Duodenal mucosa (tissue), 2 donors: Measurements from ENCODE around the gene DNAJA4.

Source experiments
- H3K27ac ChIP-seq: one replicate; pipeline ENCODE4 v1.7.0; 2013; ENCODE audit warnings: low read depth, low read length
- H3K27me3 ChIP-seq, 2 donors: one replicate each; pipeline ENCODE4 v1.7.0; 2013; ENCODE audit warnings: low read length in 2 of 2, control low read depth in 1 of 2; ENCODE audit not compliant: insufficient read depth in 2 of 2, control insufficient read depth in 1 of 2
- H3K36me3 ChIP-seq, 2 donors: one replicate each; pipeline ENCODE4 v1.7.0; 2013; ENCODE audit warnings: low read length in 2 of 2, control low read depth in 1 of 2; ENCODE audit not compliant: insufficient read depth in 2 of 2, control insufficient read depth in 1 of 2
- H3K4me1 ChIP-seq, 2 donors: one replicate each; pipeline ENCODE4 v1.7.0; 2013; ENCODE audit warnings: low read length in 2 of 2, control low read depth in 1 of 2; ENCODE audit not compliant: insufficient read depth in 2 of 2, control insufficient read depth in 1 of 2
- H3K4me3 ChIP-seq, 2 donors: one replicate each; pipeline ENCODE4 v1.7.0; 2013; ENCODE audit warnings: low read length in 2 of 2, low read depth in 1 of 2
- H3K9ac ChIP-seq, 2 donors: one replicate each; pipeline ENCODE4 v1.7.0; 2013; ENCODE audit warnings: low read length in 2 of 2, low read depth in 1 of 2
- H3K9me3 ChIP-seq, 2 donors: one replicate each; pipeline ENCODE4 v1.7.0; 2013; ENCODE audit warnings: low read length in 2 of 2, control low read depth in 1 of 2; ENCODE audit not compliant: control insufficient read depth in 1 of 2

Gene DNAJA4

DNA sequence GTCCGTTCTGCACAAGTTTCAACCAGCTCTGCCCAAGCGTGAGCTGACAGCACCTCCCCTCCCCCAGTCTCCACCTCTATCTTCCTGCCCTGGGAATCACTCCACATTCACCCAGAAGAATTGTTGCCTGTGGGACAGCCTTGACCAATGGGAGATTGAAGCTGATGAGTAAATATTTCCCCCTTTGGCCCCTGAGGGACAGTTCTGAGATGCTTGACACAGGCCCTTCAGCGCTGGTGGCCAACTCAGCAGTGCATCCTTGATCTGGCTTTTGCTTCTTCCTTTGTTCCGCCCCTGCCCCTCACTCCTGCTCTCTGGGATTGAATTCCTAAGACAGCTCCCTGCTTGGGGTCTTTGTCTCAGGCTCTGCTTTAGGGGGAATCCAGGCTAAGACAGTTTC is 48.2 kb downstream of the DNAJA4 start:
- Histone ChIP-seq H3K4me1 (peaks cover 25 to 26% of the 10 kb centered on the region in 2 donors), H3K36me3 (no peaks in the 10 kb centered on the region), H3K9ac (no peak overlapping the region), H3K27ac (no peak overlapping the region), H3K9me3 (no peaks in the 10 kb centered on the region), H3K4me3 (no peak overlapping the region), H3K27me3 (peaks cover 0 to 5% of the 10 kb centered on the region in 2 donors)

GRCh38 chr15:78312957-78313356 is 48.6 kb downstream of the DNAJA4 start:
- peaks cover 25% of the 10 kb centered on the region in 2 donors for H3K4me1 ChIP-seq
- no peak overlapping the region for H3K4me3 ChIP-seq
- no peaks in the 10 kb centered on the region for H3K9me3 ChIP-seq
- no peaks in the 10 kb centered on the region for H3K36me3 ChIP-seq
- H3K9ac ChIP-seq: no peak overlapping the region
- H3K27me3 ChIP-seq: peaks cover 0 to 5% of the 10 kb centered on the region in 2 donors
- no peak overlapping the region for H3K27ac ChIP-seq

DNA sequence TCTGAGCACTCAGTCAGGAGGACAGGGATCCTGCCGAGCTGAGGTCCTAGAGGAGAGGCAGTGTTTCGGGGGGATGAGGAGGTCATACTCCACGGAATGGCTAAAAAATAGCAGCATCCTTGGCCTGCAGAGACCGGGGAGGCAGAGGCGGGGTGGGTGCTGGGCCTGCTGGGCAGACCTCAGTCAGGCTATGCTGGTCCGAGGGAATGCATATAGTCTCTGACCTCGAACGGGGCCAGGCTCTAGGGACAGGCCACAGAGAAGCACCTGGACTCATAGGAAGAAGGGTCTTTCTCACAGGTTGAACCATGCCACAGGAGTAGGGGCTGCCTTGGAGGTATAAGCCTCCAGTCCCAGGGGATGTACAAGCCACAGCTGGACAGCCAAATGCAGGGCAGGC is 49.0 kb downstream of the DNAJA4 start:
- Histone ChIP-seq H3K4me3 (no peak overlapping the region), H3K9ac (no peak overlapping the region), H3K27me3 (peaks cover 0 to 3% of the 10 kb centered on the region in 2 donors), H3K27ac (no peak overlapping the region), H3K9me3 (no peaks in the 10 kb centered on the region), H3K36me3 (no peaks in the 10 kb centered on the region), H3K4me1 (peaks cover 22 to 23% of the 10 kb centered on the region in 2 donors)

DNA sequence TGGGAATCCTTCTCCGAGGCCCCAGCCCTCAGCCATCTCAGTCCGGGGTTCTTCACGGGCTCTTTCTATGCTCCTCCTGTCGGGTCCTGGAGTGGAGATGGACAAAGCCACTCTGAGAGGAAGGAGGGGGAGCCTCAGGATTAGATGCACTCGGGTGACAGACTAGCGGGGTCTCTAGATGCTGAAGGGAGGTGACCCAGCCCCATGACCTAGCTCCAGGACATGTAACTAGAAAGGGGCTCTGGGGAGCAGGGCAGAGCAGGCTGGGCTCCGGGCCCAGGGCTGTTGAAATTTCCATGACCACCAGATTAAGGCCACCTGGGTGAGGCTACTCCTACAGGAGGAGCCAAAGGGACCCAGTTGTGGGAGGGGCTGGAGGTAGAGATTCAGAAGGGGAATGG is 49.8 kb downstream of the DNAJA4 start:
- Histone ChIP-seq H3K4me3 (no peak overlapping the region), H3K36me3 (no peaks in the 10 kb centered on the region), H3K9me3 (no peaks in the 10 kb centered on the region), H3K9ac (no peak overlapping the region), H3K27me3 (no peaks in the 10 kb centered on the region), H3K4me1 (peaks cover 19 to 21% of the 10 kb centered on the region in 2 donors), H3K27ac (no peak overlapping the region)

- no peak overlapping the region for H3K27ac ChIP-seq
- H3K27me3 ChIP-seq: no peaks in the 10 kb centered on the region
Observed at GRCh38 chr15:78315686-78316282, 51.4 kb downstream of the DNAJA4 start.

GRCh38 chr15:78316283-78317083 is 52.1 kb downstream of the DNAJA4 start:
- Histone ChIP-seq H3K4me3 (peak overlapping the region in 1 of 2 donors; percentile 9), H3K4me1 (peaks cover 15 to 19% of the 10 kb centered on the region in 2 donors), H3K27ac (peak overlapping the region; percentile 76), H3K36me3 (no peaks in the 10 kb centered on the region), H3K9me3 (no peaks in the 10 kb centered on the region), H3K9ac (peak overlapping the region; percentile 48 to 60), H3K27me3 (no peaks in the 10 kb centered on the region)

More at GRCh38 chr15:78315686-78316282, 51.4 kb downstream of the DNAJA4 start:
- Histone ChIP-seq H3K4me3 (no peak overlapping the region), H3K9ac (peak overlapping the region; percentile 35 to 48), H3K36me3 (no peaks in the 10 kb centered on the region), H3K9me3 (no peaks in the 10 kb centered on the region), H3K4me1 (peaks cover 19 to 21% of the 10 kb centered on the region in 2 donors)

GRCh38 chr15:78317145-78317836 is 52.9 kb downstream of the DNAJA4 start:
- Histone ChIP-seq H3K27me3 (no peaks in the 10 kb centered on the region), H3K4me3 (peak overlapping the region in 1 of 2 donors; percentile 36), H3K27ac (peak overlapping the region; percentile 76), H3K9ac (peak overlapping the region; percentile 47 to 60), H3K9me3 (no peaks in the 10 kb centered on the region), H3K36me3 (no peaks in the 10 kb centered on the region), H3K4me1 (peaks cover 12 to 19% of the 10 kb centered on the region in 2 donors)

DNA sequence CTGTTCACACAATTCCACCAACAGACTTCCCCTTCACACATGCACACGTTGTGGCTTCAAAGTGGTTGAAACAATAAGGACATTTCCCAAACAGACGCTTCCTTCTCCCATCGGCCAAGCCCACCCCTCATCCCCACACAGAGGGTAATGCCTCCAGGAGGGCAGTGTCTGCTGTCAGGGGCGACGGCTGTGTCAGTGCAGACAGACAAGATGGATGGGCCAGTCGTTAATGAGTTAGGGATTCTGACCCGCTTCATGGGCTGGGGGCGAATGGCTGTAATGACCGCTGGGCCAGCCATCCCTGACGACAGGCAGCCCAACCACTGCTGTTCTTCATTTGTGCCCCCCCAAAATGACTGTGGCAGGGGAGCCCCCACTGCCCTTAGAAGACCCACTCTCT is 55.2 kb downstream of the DNAJA4 start:
- Histone ChIP-seq H3K27ac (no peak overlapping the region), H3K27me3 (no peaks in the 10 kb centered on the region), H3K9ac (no peak overlapping the region), H3K4me3 (no peak overlapping the region), H3K36me3 (no peaks in the 10 kb centered on the region), H3K9me3 (no peaks in the 10 kb centered on the region), H3K4me1 (peaks cover 12 to 19% of the 10 kb centered on the region in 2 donors)

DNA sequence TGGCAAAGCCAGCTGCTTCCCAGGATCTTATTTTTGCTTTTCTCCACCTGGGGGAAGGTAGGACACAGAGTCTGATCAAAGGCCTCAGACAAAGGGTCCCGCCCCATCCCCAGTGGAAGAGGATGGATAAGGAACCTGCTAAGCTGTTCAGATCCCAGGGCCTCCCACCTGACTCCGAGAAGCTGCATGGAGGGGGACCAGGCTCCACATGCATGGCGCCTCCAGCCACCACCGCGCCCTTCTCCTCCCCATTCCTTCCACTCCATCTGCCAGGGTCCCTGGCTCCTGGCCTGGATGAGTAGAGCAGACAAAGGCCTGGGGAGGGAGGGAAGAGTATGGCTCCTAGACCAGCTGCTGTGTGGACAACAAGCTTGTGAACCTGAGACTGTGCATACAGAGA is 55.8 kb downstream of the DNAJA4 start:
- no peaks in the 10 kb centered on the region for H3K36me3 ChIP-seq
- H3K9me3 ChIP-seq: no peaks in the 10 kb centered on the region
- no peak overlapping the region for H3K9ac ChIP-seq
- H3K4me3 ChIP-seq: no peak overlapping the region
- peaks cover 12 to 19% of the 10 kb centered on the region in 2 donors for H3K4me1 ChIP-seq
- no peak overlapping the region for H3K27ac ChIP-seq
- no peaks in the 10 kb centered on the region for H3K27me3 ChIP-seq

DNA sequence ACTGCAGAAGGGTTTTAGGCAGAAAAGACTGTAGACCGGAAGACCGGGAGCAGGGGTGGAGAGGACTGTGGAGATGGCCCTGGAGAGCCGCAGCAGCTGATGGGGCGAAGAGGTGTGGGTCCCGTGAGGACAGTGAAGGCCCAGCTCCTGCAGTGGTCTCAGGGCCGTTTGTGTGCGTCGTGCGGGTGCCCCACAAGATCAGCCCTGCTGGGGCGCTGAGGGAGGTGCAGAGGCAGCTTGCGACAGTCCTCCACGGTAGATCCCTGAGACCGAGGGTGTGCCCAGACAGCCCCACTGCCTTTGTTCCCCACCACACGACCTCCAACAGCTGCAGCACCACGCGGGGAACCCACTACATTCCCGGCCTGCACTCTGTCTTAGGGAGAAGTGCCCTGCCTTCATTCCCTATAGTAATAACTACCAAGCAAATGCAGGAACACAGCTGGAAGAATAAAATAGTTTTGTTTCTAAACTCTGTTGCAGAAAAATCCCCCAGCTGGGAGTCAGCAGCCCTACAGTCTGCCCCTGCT is 56.7 kb downstream of the DNAJA4 start:
- H3K4me1 ChIP-seq: peaks cover 6 to 13% of the 10 kb centered on the region in 2 donors
- H3K9me3 ChIP-seq: no peaks in the 10 kb centered on the region
- no peak overlapping the region for H3K27ac ChIP-seq
- no peak overlapping the region for H3K4me3 ChIP-seq
- H3K36me3 ChIP-seq: no peaks in the 10 kb centered on the region
- H3K9ac ChIP-seq: no peak overlapping the region
- H3K27me3 ChIP-seq: no peaks in the 10 kb centered on the region
